Smooth muscle cell (in vitro differentiated cells): ENCODE measurements around the gene C1QTNF9B. TPM values are rescaled to one million over a fixed set of nuclear protein-coding genes. Genes with fewer than 3 reads are reported as not detected.

Experiments used
- DNase-seq: peaks from one replicate; lab custom pipeline; 2025; ENCODE audit not compliant: unreplicated experiment; lab: John Stamatoyannopoulos, UW
- H2AFZ ChIP-seq: fragments of 200-600 bp; sonication (generic); 2 replicates; pipeline ENCODE4 v1.6.0; 2016; ENCODE audit warnings: antibody characterized with exemption, low read depth, mild to moderate bottlenecking
- H3F3A ChIP-seq: fragments of 200-600 bp; sonication (generic); 2 replicates; pipeline ENCODE4 v1.6.0; 2017; ENCODE audit warnings: antibody characterized with exemption, low read depth
- H3K27ac ChIP-seq: fragments of 200-600 bp; sonication (generic); 2 replicates; pipeline ENCODE4 v1.5.1; 2016; ENCODE audit warnings: low read depth, mild to moderate bottlenecking
- H3K27me3 ChIP-seq: fragments of 200-600 bp; sonication (generic); 2 replicates; pipeline ENCODE4 v1.6.1; 2016; ENCODE audit warnings: low read depth, mild to moderate bottlenecking
- H3K36me3 ChIP-seq: fragments of 200-600 bp; sonication (generic); 2 replicates; pipeline ENCODE4 v1.5.1; 2016; ENCODE audit warnings: low read depth
- H3K4me1 ChIP-seq: fragments of 200-600 bp; sonication (generic); 2 replicates; pipeline ENCODE4 v1.5.1; 2016; ENCODE audit warnings: low read depth
- H3K4me2 ChIP-seq: fragments of 200-600 bp; sonication (generic); 2 replicates; pipeline ENCODE4 v1.6.0; 2016; ENCODE audit warnings: mild to moderate bottlenecking
- H3K4me3 ChIP-seq: fragments of 200-600 bp; sonication (generic); 2 replicates; pipeline ENCODE4 v1.5.1; 2016; ENCODE audit warnings: mild to moderate bottlenecking
- H3K79me2 ChIP-seq: fragments of 200-600 bp; sonication (generic); 2 replicates; pipeline ENCODE4 v1.6.0; 2016; ENCODE audit warnings: low read depth, mild to moderate bottlenecking
- H3K9ac ChIP-seq: fragments of 200-600 bp; sonication (generic); 2 replicates; pipeline ENCODE4 v1.6.0; 2016; ENCODE audit warnings: low read depth
- H3K9me3 ChIP-seq: fragments of 200-600 bp; sonication (generic); replicated peaks from 2 replicates; pipeline ENCODE4 v1.5.1; 2016; ENCODE audit warnings: low read depth
- H4K20me1 ChIP-seq: fragments of 200-600 bp; sonication (generic); 2 replicates; pipeline ENCODE4 v1.6.0; 2016; ENCODE audit warnings: low read depth
- WGBS: methylation state at CpG from one replicate; pipeline ENCODE4 v1.1.7; 2016; ENCODE audit warnings: low lambda C conversion rate; 5-methylcytosine and 5-hydroxymethylcytosine counted together
- polyA plus RNA-seq: library from polyadenylated mRNA; unstranded; fragments of >200 nt; fragmentation: Nextera tagmentation; extraction: Ambion mirVana; gene quantifications from 2 replicates; pipeline ENCODE4 v1.2.1, GENCODE V29; 2016
- total RNA-seq: library from RNA; depleted of rRNA; stranded (reverse); fragments of >200 nt; gene quantifications from 2 replicates; pipeline ENCODE4 v1.2.3, GENCODE V29; 2014
- TF ChIP-seq, protein P1 (sequence below): fragments of 200-600 bp; sonication (generic); IDR thresholded peaks from 2 replicates; pipeline ENCODE4 v1.5.1; 2017; ENCODE audit warnings: borderline replicate concordance, mild to moderate bottlenecking, antibody characterized with exemption; ENCODE audit not compliant: insufficient read depth, poor library complexity, severe bottlenecking

The C1QTNF9B gene
- total and polyA plus RNA-seq, 2 experiments from 2014 or later: 0.21 TPM; not detected in 1

DNA sequence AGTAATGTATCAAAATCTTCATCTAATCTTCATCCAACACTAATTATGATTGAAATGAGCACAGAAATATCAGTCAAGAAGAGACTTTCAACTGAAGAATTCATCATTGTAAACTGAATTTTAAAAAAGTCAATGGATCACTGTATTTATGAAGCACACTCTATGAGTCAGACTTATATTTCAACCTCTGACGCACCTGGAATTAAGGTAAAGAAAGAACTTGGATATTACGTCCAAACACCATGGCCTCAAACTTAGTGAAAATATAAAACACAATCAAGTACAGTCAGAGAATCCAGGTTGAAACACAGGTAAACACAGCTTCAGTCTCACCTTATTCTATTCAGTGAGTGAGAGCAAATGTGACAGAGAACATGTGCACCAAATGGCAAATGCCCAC lies 47.6 kb downstream of the C1QTNF9B start:
- H3K27ac ChIP-seq: no peak overlapping the region
- 87% methylated on average over 2 of the region's 2 CpGs for WGBS
- DNase-seq: no peak

DNA sequence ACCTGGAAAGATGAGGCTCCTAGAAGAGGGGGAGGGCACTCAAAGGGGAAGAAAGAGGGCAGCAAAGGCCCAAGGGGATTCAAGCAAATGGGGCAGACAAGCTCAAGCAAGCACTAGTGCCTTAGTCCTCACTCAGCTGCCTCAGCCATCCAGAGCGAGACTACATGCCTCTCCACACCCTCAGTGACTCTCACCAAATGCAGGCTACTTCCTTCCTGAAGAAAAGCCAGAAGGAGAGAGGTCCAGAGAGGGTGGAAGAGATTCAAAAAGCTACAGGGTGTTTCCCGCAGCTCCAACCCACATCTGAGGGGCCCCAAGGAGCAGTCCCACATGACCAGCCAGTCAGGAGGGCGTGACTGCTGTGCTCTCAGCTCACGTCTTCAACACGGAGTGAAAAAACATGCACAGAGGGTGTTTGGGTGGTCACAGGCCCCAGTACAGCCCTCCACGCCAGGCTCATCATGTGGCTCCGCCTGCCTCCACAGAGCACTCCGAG lies 48.6 kb downstream of the C1QTNF9B start:
- no peaks in the 10 kb centered on the region for H3K36me3 ChIP-seq
- no peak overlapping the region for H2AFZ ChIP-seq
- TF ChIP-seq, protein P1, sequence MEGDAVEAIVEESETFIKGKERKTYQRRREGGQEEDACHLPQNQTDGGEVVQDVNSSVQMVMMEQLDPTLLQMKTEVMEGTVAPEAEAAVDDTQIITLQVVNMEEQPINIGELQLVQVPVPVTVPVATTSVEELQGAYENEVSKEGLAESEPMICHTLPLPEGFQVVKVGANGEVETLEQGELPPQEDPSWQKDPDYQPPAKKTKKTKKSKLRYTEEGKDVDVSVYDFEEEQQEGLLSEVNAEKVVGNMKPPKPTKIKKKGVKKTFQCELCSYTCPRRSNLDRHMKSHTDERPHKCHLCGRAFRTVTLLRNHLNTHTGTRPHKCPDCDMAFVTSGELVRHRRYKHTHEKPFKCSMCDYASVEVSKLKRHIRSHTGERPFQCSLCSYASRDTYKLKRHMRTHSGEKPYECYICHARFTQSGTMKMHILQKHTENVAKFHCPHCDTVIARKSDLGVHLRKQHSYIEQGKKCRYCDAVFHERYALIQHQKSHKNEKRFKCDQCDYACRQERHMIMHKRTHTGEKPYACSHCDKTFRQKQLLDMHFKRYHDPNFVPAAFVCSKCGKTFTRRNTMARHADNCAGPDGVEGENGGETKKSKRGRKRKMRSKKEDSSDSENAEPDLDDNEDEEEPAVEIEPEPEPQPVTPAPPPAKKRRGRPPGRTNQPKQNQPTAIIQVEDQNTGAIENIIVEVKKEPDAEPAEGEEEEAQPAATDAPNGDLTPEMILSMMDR: no peak
- 87% methylated on average over 8 of the region's 8 CpGs for WGBS
- no peaks in the 10 kb centered on the region for H3F3A ChIP-seq
- no peak for DNase-seq
- no peaks in the 10 kb centered on the region for H3K4me1 ChIP-seq
- H3K9me3 ChIP-seq: no peaks in the 10 kb centered on the region
- no peak overlapping the region for H3K9ac ChIP-seq
- no peaks in the 10 kb centered on the region for H3K79me2 ChIP-seq
- no peak overlapping the region for H3K27ac ChIP-seq
- H3K27me3 ChIP-seq: no peaks in the 10 kb centered on the region
- no peaks in the 10 kb centered on the region for H4K20me1 ChIP-seq
- H3K4me2 ChIP-seq: no peak overlapping the region
- H3K4me3 ChIP-seq: no peak overlapping the region

More for the DNA sequence above, 47.6 kb downstream of the C1QTNF9B start:
- TF ChIP-seq, protein P1: no peak
- Histone ChIP-seq H3K36me3 (no peaks in the 10 kb centered on the region), H3K79me2 (no peaks in the 10 kb centered on the region), H3K9me3 (no peaks in the 10 kb centered on the region), H3K4me2 (no peak overlapping the region), H3K9ac (no peak overlapping the region), H4K20me1 (no peaks in the 10 kb centered on the region), H3K27me3 (no peaks in the 10 kb centered on the region), H3K4me3 (no peak overlapping the region), H2AFZ (no peak overlapping the region), H3F3A (no peaks in the 10 kb centered on the region), H3K4me1 (no peaks in the 10 kb centered on the region)

DNA sequence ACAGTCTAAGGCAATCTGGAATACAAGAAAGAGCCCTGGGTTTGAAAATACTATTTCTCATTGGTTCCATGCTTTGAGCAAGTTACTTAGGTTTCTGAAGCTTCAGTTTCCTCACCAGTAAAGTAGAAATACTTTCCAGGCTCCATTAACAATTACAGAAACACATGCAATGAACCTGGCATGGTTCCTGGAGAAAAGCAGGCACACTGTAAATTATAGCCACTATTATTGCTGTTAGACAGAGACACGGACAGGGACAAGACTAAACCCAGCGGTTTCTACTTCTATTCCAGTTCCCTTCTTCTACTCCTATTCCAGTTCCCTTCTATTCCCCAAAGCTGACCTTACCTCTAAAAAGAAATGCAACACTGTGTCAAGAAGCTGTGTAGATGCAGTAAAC lies 49.3 kb downstream of the C1QTNF9B start:
- Histone ChIP-seq H3K79me2 (no peaks in the 10 kb centered on the region), H4K20me1 (no peaks in the 10 kb centered on the region), H3K4me2 (no peak overlapping the region), H3K9ac (no peak overlapping the region), H3K4me1 (no peaks in the 10 kb centered on the region), H3K4me3 (no peak overlapping the region), H3K9me3 (no peaks in the 10 kb centered on the region), H3K27ac (no peak overlapping the region), H2AFZ (no peak overlapping the region), H3F3A (no peaks in the 10 kb centered on the region), H3K27me3 (no peaks in the 10 kb centered on the region), H3K36me3 (no peaks in the 10 kb centered on the region)
- 97% methylated on average over 2 of the region's 2 CpGs for WGBS
- DNase-seq: no peak
- TF ChIP-seq, protein P1: no peak

DNA sequence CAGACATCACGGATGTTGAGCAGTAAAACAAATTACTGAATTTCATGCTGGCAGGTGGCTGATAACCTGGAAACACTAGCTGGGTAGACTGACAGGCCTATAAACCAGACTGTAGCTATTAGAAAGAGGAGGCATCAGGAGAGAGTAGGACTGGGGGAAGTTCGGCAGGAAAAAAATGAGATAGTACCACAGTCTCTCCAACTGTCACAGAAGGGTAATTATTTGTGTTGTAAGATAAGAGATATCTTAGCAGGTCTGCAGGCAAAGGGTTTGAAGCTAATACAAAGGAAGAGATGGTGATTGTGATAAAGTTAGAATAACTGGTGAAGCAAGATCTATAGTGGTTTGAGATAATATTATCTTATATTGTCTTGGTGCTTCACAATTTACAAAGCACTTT lies 49.8 kb downstream of the C1QTNF9B start:
- Histone ChIP-seq H3K4me3 (no peak overlapping the region), H3K9ac (no peak overlapping the region), H3K4me1 (no peaks in the 10 kb centered on the region), H3K36me3 (no peaks in the 10 kb centered on the region), H3F3A (no peaks in the 10 kb centered on the region), H2AFZ (no peak overlapping the region), H4K20me1 (no peaks in the 10 kb centered on the region), H3K27me3 (no peaks in the 10 kb centered on the region), H3K4me2 (no peak overlapping the region), H3K79me2 (no peaks in the 10 kb centered on the region), H3K9me3 (no peaks in the 10 kb centered on the region), H3K27ac (no peak overlapping the region)
- no peak for DNase-seq
- TF ChIP-seq, protein P1: no peak
- WGBS: 69% methylated on average over 2 of the region's 2 CpGs
